SKM-1 (cell line): ENCODE measurements around the gene GPC2.
A peak's percentile ranks its signal among the peaks of the same experiment; 100 is the strongest.
"Not testable (repeated sequence)": the region's sequence is repeated elsewhere in the genome, so short reads cannot be mapped to it uniquely, and the experiment has no call there.

Experiments used
- DNase-seq: peaks from one replicate; lab custom pipeline; 2025; ENCODE audit not compliant: unreplicated experiment; lab: John Stamatoyannopoulos, UW

GPC2 gene

DNA sequence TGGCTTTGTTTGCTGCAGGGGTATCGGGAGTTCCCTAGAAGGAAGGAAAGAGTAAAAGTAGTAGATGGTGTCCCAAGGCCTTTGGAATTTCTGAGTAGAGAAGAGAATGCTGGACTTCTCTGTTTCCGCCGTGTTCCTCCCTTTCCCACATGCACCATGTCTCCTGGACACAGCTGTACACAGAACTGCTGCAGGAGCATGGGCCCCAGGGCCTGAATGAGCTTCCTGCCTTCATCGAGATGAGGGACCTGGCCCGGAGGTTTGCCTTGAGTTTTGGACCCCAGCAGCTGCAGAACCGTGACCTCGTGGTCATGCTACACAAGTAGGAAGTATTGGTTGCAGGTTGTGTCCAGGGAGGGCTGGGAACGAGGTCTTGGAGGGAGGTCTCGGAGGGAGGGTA lies 27.3 kb upstream of the GPC2 start:
- no peak for DNase-seq

DNA sequence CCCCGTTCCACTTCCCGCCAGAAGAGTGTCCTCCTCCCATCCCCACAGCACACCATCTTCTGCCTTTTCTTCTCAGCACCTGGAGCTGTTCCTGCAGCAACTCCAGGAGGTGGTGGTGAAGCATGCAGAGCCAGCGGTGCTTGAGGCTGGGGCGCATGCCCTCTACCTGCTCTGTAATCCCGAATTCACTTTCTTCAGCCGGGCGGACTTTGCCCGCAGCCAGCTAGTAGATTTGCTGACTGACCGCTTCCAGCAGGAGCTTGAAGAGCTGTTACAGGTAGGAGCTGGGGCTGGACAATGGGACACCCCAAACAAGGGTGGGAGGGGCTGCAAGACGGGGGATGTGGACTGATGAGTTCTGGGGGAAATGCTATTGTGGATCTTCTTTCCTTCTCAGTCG lies 23.5 kb upstream of the GPC2 start:
- DNase-seq, result no peak

- no peak for DNase-seq
These were observed 21.1 kb upstream of the GPC2 start for GRCh38 chr7:100198266-100198665.

DNA sequence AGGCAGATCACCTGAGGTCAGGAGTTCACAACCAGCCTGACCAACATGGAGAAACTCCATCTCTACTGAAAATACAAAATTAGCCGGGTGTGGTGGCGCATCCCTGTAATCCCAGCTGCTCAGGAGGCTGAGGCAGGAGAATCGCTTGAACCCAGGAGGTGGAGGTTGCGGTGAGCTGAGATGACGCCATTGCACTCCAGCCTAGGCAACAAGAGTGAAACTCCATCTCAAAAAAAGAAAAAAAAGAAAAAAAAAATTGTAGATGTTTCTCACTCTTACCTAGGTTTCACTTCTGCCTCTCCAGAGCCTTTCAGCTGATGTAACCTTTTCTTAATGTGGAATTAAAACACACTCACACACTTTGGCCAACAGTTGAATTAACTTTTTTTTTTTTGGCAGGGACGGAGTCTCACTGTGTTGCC lies 18.7 kb upstream of the GPC2 start:
- DNase-seq, result not testable (repeated sequence)

DNA sequence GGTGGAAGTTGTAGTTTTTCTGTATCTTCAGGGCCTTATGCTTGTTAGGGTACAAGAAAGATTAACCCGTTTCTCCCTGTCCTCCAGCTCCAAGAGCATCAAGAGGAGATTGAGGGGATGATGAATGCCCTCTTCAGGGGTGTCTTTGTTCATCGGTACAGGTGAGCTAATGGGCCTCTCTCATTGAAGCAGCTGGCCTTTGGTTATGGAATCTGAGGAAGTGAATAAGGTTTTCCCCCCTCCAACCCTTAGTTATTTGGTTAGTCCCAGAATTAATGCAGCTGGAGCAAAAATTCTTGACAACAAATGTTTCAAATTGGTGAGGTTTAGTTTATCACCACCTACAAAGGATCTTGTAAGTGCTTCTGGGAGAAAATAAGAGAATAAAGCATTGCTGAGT lies 18.0 kb upstream of the GPC2 start:
- DNase-seq, result no peak

DNA sequence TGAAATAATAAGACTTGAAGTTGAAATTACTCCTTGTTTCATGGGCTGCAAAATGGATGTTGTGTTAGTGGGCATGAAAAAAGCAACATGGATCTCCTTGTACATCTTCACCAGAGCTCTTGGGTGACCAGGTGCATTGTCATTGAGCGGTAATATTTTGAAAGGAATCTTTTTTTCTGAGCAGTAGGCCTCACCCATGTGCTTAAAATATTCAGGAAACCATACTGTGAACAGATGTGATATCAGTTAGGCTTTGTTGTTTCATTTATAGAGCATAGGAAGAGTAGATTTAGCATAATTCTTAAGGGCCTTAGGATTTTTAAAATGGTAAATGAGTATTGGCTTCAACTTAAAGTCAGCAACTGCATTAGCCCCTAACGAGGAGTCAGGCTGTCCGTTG lies 15.8 kb upstream of the GPC2 start:
- DNase-seq, result no peak

- not testable (repeated sequence) for DNase-seq
These were observed 15.2 kb upstream of the GPC2 start for GRCh38 chr7:100192281-100192862.

DNA sequence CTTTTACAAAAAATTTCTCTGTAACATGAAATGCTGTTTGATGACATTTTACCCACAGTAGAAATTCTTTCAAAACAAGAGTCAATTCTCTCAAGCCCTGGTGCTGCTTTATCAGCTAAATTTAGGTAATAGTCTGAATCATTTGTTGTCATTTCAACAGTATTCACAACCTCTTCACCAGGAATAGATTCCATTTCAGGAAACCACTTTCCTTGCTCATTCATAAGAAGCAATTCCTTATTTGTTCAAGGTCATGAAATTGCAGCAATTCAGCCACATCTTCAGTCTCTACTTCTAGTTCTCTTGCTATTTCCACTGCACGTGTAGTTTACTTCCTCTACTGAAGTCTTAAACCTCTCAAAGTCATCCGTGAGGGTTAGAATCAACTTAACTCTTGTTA lies 14.6 kb upstream of the GPC2 start:
- peak; percentile 36 for DNase-seq

DNA sequence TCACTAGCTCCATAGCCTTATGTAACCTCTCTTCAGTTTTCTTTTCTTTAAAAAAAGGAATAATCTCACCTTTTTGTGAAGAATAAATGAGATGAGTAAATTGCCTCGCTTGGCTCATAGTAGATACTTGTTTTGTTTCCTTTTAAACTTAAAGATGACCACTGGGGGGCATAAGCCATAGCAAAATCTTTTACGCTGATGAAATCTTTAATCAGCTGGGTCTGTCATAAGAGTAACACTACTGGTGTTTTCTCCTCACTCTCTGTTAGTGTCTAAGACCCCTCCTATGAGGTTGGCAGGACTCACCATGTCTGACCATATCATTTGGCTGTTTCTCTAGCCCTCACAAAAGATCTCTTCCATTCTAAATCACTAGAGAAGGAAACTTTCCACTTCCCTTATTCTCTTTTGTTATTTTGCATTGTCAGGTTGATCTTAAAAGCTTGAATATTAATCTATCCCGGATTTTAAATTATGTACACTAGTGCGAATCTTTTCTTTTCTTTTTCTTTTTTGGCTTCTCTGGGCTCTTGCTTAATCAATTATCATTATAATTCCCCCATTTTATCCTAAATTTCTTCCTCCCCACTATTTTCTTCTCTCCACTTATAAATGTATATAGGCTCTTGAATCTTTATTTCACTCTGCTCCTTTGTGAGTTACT lies 13.0 kb upstream of the GPC2 start:
- DNase-seq, result no peak

DNA sequence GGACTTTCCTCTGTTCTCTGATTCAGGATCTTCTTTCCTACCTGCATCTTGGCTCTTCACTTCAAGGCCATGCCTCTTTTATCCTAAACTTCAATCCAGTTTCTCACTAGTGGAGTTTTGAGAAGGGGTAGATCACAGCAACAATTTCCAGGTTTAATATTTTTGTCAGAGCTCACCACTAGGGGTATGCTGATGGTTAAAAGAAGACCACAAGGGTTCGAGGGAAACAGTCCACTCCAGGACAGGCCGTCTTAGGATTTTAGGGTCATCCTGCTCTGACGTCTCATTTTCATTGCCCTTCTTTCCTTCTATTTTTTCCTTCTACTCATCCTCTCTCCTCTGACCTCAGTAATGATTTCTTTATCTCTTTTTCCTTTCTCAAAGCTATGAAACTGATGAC lies 11.9 kb upstream of the GPC2 start:
- no peak for DNase-seq

GRCh38 chr7:100185726-100186125 lies 8.5 kb upstream of the GPC2 start:
- no peak for DNase-seq

DNA sequence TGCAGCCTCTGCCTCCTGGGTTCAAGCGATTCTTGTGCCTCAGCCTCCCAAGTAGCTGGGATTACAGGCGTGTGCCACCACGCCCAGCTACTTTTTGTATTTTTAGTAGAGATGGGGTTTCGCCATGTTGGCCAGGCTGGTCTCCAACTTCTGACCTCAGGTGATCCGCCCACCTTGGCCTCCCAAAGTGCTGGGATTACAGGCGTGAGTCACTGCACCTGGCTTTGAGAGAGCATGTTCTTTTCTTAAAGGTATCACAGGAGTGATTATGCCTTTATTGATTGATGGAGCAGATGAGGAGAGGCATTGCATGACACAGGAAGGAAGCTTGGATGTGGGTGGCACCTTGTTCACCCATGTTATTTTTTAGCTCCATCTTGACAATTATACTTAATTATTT lies 5.9 kb upstream of the GPC2 start:
- not testable (repeated sequence) for DNase-seq

GRCh38 chr7:100182616-100183015 lies 5.4 kb upstream of the GPC2 start:
- DNase-seq, result not testable (repeated sequence)

DNA sequence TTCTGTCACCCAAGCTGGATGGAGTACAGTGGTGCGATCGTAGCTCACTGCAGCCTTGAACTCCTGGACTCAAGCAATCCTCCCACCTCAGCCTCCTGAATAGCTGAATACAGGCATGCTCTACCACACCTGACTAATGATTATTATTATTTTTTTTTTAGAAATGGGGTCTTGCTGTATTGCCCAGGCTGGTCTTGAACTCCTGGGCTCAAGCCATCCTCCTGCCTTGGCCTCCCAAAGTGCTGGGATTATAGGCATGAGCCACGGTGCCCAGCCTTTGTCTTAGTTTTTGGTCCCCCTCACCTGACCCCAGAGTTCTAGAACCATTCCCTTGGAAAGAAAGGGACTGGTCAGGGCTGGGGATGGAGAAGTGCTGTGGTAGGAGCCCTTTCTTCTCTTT lies 2.9 kb upstream of the GPC2 start:
- DNase-seq, result not testable (repeated sequence)

GRCh38 chr7:100176096-100177044 lies 811 bp downstream of the GPC2 start:
- no peak for DNase-seq

DNA sequence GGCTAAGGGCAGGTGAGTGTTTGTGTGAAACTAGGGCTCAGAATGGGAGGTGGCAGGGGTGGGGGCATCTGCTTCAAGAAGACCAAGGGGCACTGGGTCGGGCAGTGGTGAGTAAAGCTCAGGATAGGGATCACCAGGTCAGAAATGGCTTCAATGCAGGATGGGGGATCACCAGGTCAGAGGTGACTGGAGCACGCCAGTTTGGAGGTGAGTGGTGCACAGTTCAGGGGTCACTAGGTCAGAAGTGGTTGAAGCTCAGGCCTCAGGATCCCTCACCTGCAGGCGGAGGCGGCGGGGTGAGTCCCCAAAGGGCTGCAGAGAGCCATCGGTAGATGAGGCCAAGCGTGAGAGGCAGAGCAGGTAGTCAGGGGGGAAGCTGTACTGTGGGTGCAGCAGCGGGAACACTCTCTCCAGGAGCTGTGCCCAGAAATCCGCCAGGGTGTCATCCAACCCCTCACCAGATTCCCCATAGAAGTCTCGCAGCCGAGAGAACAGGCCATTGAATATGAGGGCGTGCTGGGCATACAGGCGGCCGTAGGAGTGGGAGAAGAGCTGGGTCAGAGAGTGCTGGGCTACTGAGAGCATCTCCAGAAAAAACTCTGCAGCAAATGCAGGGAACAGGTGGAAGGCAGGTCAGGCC lies 1.8 kb downstream of the GPC2 start:
- DNase-seq, result no peak

GRCh38 chr7:100174582-100174981 lies 2.6 kb downstream of the GPC2 start:
- DNase-seq, result no peak

DNA sequence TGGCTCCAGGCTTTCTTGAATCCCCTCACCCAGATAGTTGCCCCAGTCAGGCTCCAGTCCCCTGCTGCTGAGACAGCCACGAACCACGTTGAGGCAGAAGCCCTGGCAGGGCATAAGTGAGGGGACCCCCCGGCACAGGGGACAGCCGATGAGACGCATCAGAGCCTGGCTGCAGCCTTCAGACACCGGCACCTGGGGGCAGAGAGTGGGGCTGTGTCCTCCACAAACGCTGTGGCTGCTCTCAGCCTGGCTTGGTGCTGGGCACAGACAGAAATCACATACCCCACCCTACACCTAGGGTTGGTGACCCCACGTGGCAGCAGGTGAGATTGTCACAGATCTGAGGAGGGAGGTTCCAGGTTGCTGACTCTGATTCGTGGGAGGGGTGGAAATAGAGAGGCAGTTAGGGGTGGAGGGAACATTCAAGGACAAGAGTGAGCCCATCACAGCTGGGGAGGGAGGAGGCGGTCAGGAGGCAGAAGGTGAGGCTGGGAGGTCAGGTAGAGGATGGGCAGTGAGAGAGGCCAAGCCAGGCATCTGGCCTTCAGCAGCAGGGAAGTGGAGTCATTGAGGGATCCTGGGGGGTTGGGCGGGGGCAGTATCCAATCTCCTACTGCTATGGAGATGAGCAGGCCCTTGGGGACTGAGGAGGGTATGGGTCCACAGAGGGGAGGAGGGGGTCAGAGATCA lies 3.2 kb downstream of the GPC2 start:
- no peak for DNase-seq

DNA sequence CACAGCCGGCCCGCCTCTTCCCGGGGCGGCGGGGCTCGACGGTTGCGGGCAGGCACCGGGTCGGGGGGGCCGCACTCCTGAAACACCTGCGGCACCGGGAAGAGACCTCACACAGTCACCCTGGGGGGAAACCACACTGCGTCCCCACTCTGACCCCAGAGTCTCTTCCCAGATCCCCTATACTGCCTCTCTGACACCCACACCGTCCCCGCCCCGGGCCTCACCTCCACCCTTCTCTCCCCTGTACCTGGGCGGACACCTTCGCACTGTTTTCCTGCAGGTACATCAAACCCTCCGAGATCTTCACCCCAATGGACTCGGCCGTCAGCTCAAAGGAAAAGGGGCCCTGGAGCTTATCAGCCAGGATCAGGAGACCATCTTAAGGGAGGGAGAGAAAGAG lies 5.3 kb downstream of the GPC2 start:
- DNase-seq, result no peak

DNA sequence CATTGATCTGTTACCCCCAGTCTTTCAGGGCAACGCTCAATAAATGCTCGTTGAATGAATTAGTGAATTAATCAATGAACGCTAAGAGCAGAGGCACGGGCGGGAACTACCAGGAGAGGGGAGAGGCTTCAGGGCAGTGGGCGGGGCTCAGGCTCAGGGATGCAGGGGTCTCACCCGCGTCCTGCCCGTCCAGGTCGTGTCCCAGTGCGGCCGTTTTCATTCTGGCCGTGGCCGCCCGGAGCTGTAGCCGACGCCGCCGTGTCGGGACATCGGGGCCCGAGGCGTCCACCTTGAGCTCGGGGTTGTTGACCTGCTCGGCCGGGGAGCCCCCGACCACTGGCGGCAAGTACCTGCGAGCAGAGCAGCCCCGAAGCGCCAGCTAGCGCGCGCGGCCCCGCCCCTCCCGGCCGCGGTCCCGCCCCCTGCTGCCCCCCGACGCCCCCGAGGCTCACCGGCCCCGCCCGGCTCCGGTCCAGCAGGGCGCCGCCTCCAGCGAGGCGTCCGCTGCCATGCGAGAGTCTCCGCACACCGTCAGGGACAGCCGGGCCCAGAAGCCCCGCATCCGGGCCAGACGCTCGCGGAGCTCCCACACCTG lies 6.0 kb downstream of the GPC2 start:
- no peak for DNase-seq
